H1 (cell line): ENCODE data around the gene UBAP2. TPM values are rescaled to one million over a fixed set of nuclear protein-coding genes. Genes with fewer than 3 reads are reported as not detected.

ENCODE experiments used
- CTCF ChIA-PET: fragments of 300-600 bp; sonication (Branson Sonifier 250); formaldehyde crosslinking; loops from one replicate; lab custom pipeline; 2021; ENCODE audit not compliant: partially characterized antibody; lab: Charles Lee
- POLR2A ChIA-PET: fragments of 300-600 bp; sonication (Branson Sonifier 250); formaldehyde crosslinking; loops from one replicate; lab custom pipeline; 2021; ENCODE audit warnings: inconsistent platforms; ENCODE audit not compliant: partially characterized antibody; lab: Charles Lee
- DNase-seq, 2 experiments: peaks; one replicate each; pipeline versions ENCODE4 v3.0.0 to v3.0.0-alpha.2; 2010 to 2022; ENCODE audit warnings: low spot score in 2 of 2, low read depth in 1 of 2, mixed read lengths in 1 of 2
- FAIRE-seq: peaks from 2 replicates; lab custom pipeline; 2011; peaks lifted over from hg19 to GRCh38; lab: Jason Lieb, UNC
- H2AFZ ChIP-seq: 2 replicates; pipeline ENCODE4 v1.8.1; 2012; ENCODE audit warnings: low read length, inconsistent platforms
- H2AK5ac ChIP-seq: 2 replicates; pipeline ENCODE4 v1.6.1; 2013; ENCODE audit warnings: low read depth, low read length
- H2BK120ac ChIP-seq: replicated peaks from 2 replicates; pipeline ENCODE3; 2013; ENCODE audit warnings: low read depth, low read length, inconsistent platforms
- H2BK12ac ChIP-seq: 2 replicates; pipeline ENCODE4 v1.6.1; 2013; ENCODE audit warnings: low read depth, low read length
- H2BK15ac ChIP-seq: 2 replicates; pipeline ENCODE4 v1.6.1; 2013; ENCODE audit warnings: low read length
- H2BK20ac ChIP-seq: 2 replicates; pipeline ENCODE4 v1.6.1; 2013; ENCODE audit warnings: low read length
- H2BK5ac ChIP-seq: 2 replicates; pipeline ENCODE4 v1.6.1; 2013; ENCODE audit warnings: low read depth, low read length
- H3K14ac ChIP-seq: 2 replicates; pipeline ENCODE4 v1.6.1; 2013; ENCODE audit warnings: inconsistent platforms; ENCODE audit not compliant: insufficient read length
- H3K18ac ChIP-seq: 2 replicates; pipeline ENCODE4 v1.6.1; 2013; ENCODE audit warnings: low read length; ENCODE audit errors: extremely low read depth
- H3K23ac ChIP-seq: 2 replicates; pipeline ENCODE4 v1.6.1; 2013; ENCODE audit warnings: inconsistent platforms; ENCODE audit not compliant: insufficient read length
- H3K23me2 ChIP-seq: 2 replicates; pipeline ENCODE4 v1.6.1; 2013; ENCODE audit warnings: low read depth, low read length
- H3K27ac ChIP-seq: 2 replicates; pipeline ENCODE4 v1.6.1; 2011; ENCODE audit warnings: low read depth, low read length, inconsistent platforms
- H3K27me3 ChIP-seq, 4 experiments: replicated peaks in 1 of 4; 1 replicate in 1 of 4; 2 replicates in 3 of 4; pipeline versions ENCODE4 v1.6.1 to v1.8.1; 2011 to 2013; ENCODE audit warnings: low read length in 3 of 4, mild to moderate bottlenecking in 3 of 4, inconsistent platforms in 2 of 4, mixed read lengths in 2 of 4, moderate library complexity in 1 of 4; ENCODE audit not compliant: control insufficient read depth in 3 of 4, insufficient read depth in 3 of 4; ENCODE audit errors: extremely low read depth in 1 of 4
- H3K36me3 ChIP-seq, 4 experiments: 2 replicates each; pipeline versions ENCODE4 v1.6.1 to v1.8.1; 2011 to 2013; ENCODE audit warnings: mild to moderate bottlenecking in 4 of 4, low read length in 3 of 4, moderate library complexity in 2 of 4, control low read depth in 1 of 4, inconsistent platforms in 1 of 4; ENCODE audit not compliant: insufficient read depth in 4 of 4, control insufficient read depth in 2 of 4
- H3K4ac ChIP-seq: replicated peaks from 2 replicates; pipeline ENCODE3; 2013; ENCODE audit warnings: low read length, low read depth, mixed read lengths, inconsistent platforms; ENCODE audit not compliant: insufficient read length
- H3K4me1 ChIP-seq, 4 experiments: replicated peaks in 1 of 4; 1 replicate in 1 of 4; 2 replicates in 3 of 4; pipeline versions ENCODE4 v1.6.1 to v1.8.1; 2011 to 2013; ENCODE audit warnings: low read length in 3 of 4, inconsistent platforms in 2 of 4, mixed read lengths in 1 of 4; ENCODE audit not compliant: insufficient read depth in 4 of 4, control insufficient read depth in 3 of 4
- H3K4me2 ChIP-seq, 2 experiments: 2 replicates each; pipeline versions ENCODE4 v1.6.1 to v1.8.1; 2011 to 2013; ENCODE audit warnings: low read depth in 2 of 2, low read length in 2 of 2, control low read depth in 1 of 2, inconsistent platforms in 1 of 2, mild to moderate bottlenecking in 1 of 2; ENCODE audit not compliant: insufficient read depth in 1 of 2
- H3K4me3 ChIP-seq, 4 experiments: fragments of 200-600, 300-600 bp in 1 of 4; sonication (generic), shearing (Covaris generic), sonication (Bioruptor Twin) in 1 of 4; 2 replicates each; pipeline versions ENCODE4 v1.5.1 to v1.8.1; 2011 to 2016; ENCODE audit warnings: low read length in 4 of 4, low read depth in 3 of 4, control low read depth in 2 of 4, inconsistent platforms in 2 of 4, mild to moderate bottlenecking in 2 of 4, mixed read lengths in 1 of 4, moderate library complexity in 1 of 4; ENCODE audit not compliant: insufficient read depth in 2 of 4; ENCODE audit errors: extremely low read depth in 1 of 4
- H3K56ac ChIP-seq: replicated peaks from 2 replicates; pipeline ENCODE3; 2013; ENCODE audit warnings: low read depth, mild to moderate bottlenecking, mixed read lengths, low read length, inconsistent platforms; ENCODE audit not compliant: insufficient read length
- H3K79me1 ChIP-seq: 2 replicates; pipeline ENCODE4 v1.6.1; 2013; ENCODE audit warnings: low read depth, low read length, control low read depth
- H3K79me2 ChIP-seq, 2 experiments: 2 replicates each; pipeline versions ENCODE4 v1.6.1 to v1.8.1; 2012 to 2013; ENCODE audit warnings: low read length in 2 of 2, mild to moderate bottlenecking in 2 of 2, inconsistent platforms in 1 of 2; ENCODE audit not compliant: insufficient read depth in 2 of 2, control insufficient read depth in 1 of 2
- H3K9ac ChIP-seq, 4 experiments: replicated peaks in 1 of 4; 1 replicate in 1 of 4; 2 replicates in 3 of 4; pipeline versions ENCODE4 v1.6.1 to v1.8.1; 2011 to 2013; ENCODE audit warnings: low read depth in 3 of 4, low read length in 3 of 4, control low read depth in 2 of 4, mild to moderate bottlenecking in 2 of 4, moderate library complexity in 2 of 4, inconsistent platforms in 1 of 4; ENCODE audit errors: extremely low read depth in 1 of 4
- H3K9me3 ChIP-seq, 2 experiments: 2 replicates each; pipeline versions ENCODE4 v1.6.1 to v1.8.1; 2012 to 2013; ENCODE audit warnings: mild to moderate bottlenecking in 2 of 2, moderate library complexity in 2 of 2, control low read depth in 1 of 2, inconsistent platforms in 1 of 2, low read depth in 1 of 2, low read length in 1 of 2, mixed read lengths in 1 of 2; ENCODE audit not compliant: insufficient read depth in 2 of 2
- H4K20me1 ChIP-seq, 2 experiments: replicated peaks in 1 of 2; 2 replicates each; pipeline versions ENCODE3 to v1.8.1; 2011 to 2013; ENCODE audit warnings: inconsistent platforms in 2 of 2, low read length in 2 of 2, mild to moderate bottlenecking in 1 of 2; ENCODE audit not compliant: insufficient read depth in 2 of 2, control insufficient read depth in 1 of 2
- H4K5ac ChIP-seq: 2 replicates; pipeline ENCODE4 v1.6.1; 2013; ENCODE audit warnings: low read length, low read depth, mixed read lengths, inconsistent platforms; ENCODE audit not compliant: insufficient read length
- H4K8ac ChIP-seq: 2 replicates; pipeline ENCODE4 v1.8.0; 2013; ENCODE audit warnings: mild to moderate bottlenecking, moderate library complexity, low read length, inconsistent platforms; ENCODE audit not compliant: insufficient read depth; ENCODE audit errors: extremely low read depth
- H4K91ac ChIP-seq: replicated peaks from 2 replicates; pipeline ENCODE3; 2013; ENCODE audit warnings: low read length, mixed read lengths, inconsistent platforms; ENCODE audit not compliant: insufficient read length
- HDAC6 ChIP-seq: IDR thresholded peaks from one replicate; pipeline ENCODE4 v1.7.1; 2012; ENCODE audit warnings: low read depth, mild to moderate bottlenecking, inconsistent platforms, low read length, moderate library complexity
- WGBS, 2 experiments: shearing (Covaris generic) in 1 of 2; methylation state at CpG; one replicate each; pipeline versions ENCODE4 v1.1.6 to v1.1.7; 2013 to 2015; ENCODE audit warnings: low lambda C conversion rate in 2 of 2, mixed read lengths in 2 of 2, inconsistent platforms in 1 of 2, low coverage in 1 of 2, missing lambda C conversion rate in 1 of 2; ENCODE audit not compliant: insufficient replicate concordance in 2 of 2, insufficient coverage in 1 of 2, insufficient read length in 1 of 2; ENCODE audit errors: extremely low coverage in 1 of 2, missing lambda C conversion rate in 1 of 2; 5-methylcytosine and 5-hydroxymethylcytosine counted together
- polyA plus RNA-seq, 7 experiments: library from polyadenylated mRNA; depleted of rRNA in 3 of 7; stranded (reverse) in 5 of 7; unstranded in 2 of 7; fragments of >200 nt in 5 of 7; fragments of 200-250 nt in 2 of 7; gene quantifications; 1 replicate in 5 of 7; 2 replicates in 1 of 7; 4 replicates in 1 of 7; pipeline versions ENCODE4 v1.2.1 to v1.2.3, GENCODE V29; 2011 to 2013; ENCODE audit warnings: missing spikeins in 2 of 7, mixed read lengths in 2 of 7
- total RNA-seq: library from RNA; stranded (reverse); fragmentation: NEBNext Ultra II Directional; extraction: Animal tissue kit (Norgen Biotek cat#: 25700); gene quantifications from 2 replicates; pipeline ENCODE4 v1.2.1, GENCODE V29; 2021

UBAP2 gene
- total and polyA plus RNA-seq, 2 of the 8 experiments (the other 6 are each of a cell fraction or from before 2014, with no cell fraction given), result 75.0 to 81.4 TPM

DNA sequence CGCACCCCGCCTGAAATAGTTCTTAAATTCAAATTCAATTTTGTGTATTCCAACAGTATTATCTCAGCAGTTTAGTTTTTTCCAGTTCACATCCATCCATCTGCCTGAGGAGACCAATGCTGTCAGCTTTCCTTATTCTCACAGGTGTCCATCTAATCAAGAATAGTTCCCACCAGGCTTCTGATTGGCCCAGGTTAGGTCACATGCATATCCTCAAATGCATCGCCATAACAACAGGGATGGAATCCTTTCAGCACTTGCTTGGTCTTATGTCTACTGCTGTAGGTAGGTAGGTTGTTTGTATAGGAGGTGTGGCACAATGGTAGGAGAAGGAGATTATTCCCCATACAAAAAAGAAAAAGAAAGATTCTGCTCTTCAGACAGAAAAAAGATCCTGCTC, 140.6 kb downstream of the UBAP2 start:
- Histone ChIP-seq H2BK5ac (no peak overlapping the region), H3K56ac (no peak overlapping the region), H3K9me3 (no peaks in the 10 kb centered on the region), H3K4ac (no peak overlapping the region), H2BK20ac (no peak overlapping the region), H4K91ac (no peak overlapping the region), H2BK12ac (no peak overlapping the region), H2AK5ac (no peak overlapping the region), H2BK15ac (no peak overlapping the region), H4K5ac (no peak overlapping the region), H2AFZ (no peak overlapping the region), H3K36me3 (peaks cover 0 to 8% (median under 1%) of the 10 kb centered on the region in 4 experiments; a peak in 3 of 8 replicates), H3K23ac (no peak overlapping the region), H3K4me1 (peaks cover 0 to 6% (median 2%) of the 10 kb centered on the region in 4 experiments; a peak in 2 of 7 replicates), H3K9ac (no peak overlapping the region), H2BK120ac (no peak overlapping the region), H4K8ac (no peak overlapping the region), H3K79me2 (peaks cover 0 to 44% of the 10 kb centered on the region in 2 experiments; a peak in 2 of 4 replicates), H3K4me2 (no peak overlapping the region), H3K27me3 (no peaks in the 10 kb centered on the region), H3K27ac (no peak overlapping the region), H3K4me3 (no peak overlapping the region), H3K79me1 (peaks cover 3% of the 10 kb centered on the region), H3K23me2 (no peaks in the 10 kb centered on the region), H3K18ac (no peak overlapping the region), H4K20me1 (peaks cover 0 to 2% of the 10 kb centered on the region in 2 experiments), H3K14ac (no peak overlapping the region)
- CTCF ChIA-PET, result interaction anchor here (0.8 to 1.5 kb wide), 2 partner anchors 27 to 345 kb away, joined by 4 read pairs; no protein-coding TSS in a partner anchor
- POLR2A ChIA-PET, result no interaction called here
- no peak for DNase-seq
- no peak for TF ChIP-seq HDAC6
- 93% methylated on average over 3 of the region's 3 CpGs; no CpG with 5 or more reads in 1 of the 2 experiments for WGBS, 2 experiments
- no peak for FAIRE-seq
